Renal cortical epithelial cell (primary cell): ENCODE measurements around the gene COA8. TPM values are rescaled to one million over a fixed set of nuclear protein-coding genes. Genes with fewer than 3 reads are reported as not detected.

ENCODE experiments used
- DNase-seq: peaks from one replicate; pipeline ENCODE4 v3.0.0-alpha.2; 2011; ENCODE audit warnings: low read depth
- total RNA-seq: library from RNA; depleted of rRNA; stranded (reverse); fragments of >200 nt; gene quantifications from 2 replicates; pipeline ENCODE4 v1.2.3, GENCODE V29; 2014

COA8 gene
- total RNA-seq, 1 donor from 2014 or later: 31.1 TPM

DNA sequence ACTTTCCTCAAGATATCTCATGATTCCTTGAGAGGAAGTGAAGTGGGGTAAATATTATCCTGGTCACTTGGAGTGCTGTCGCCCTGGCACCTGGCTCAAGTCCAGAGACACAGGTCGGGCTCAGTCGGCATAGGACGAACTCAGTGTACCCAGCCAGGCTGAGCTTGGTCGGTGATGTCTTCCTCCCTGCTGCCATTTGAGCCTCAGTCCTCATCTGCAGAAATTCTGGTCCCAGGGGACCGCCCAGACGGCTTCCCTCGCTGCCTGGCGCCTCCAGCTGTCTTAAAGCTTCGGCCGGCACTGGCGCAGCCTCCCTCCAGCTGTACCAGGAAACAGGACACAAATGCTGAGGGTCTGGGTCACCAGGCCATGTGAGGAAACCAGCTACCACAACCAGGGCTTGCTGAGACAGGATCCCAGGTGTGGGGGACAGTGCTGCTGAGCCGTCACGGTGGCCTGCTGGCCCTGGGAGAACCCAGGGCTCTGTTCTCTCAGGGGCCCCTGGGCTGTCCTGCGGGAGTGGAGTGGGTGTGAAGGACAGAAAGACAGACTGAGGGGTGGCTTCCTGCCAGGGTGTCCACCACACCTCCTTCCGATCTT is 61.2 kb downstream of the COA8 start:
- DNase-seq: no peak

DNA sequence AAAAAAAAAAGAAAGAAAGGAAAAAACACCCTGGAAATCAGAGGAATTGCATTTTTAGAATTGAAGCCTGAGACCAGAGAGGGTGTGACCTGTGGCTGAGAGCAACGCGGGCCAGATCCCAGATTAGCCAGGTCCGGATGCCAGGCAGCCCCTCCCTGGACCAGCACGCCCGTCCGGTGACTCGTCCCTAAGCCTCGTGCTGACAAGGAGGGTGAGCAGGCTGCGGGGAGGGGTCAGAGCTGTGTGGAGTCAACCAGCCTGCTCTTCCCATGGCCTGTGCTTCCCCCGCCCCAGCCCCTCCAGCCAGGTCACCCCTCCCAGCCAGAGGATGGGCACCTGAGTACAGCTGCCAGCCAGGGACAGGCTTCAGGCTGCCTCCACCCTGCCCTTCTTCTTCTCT is 62.1 kb downstream of the COA8 start:
- DNase-seq: peak; percentile 43

DNA sequence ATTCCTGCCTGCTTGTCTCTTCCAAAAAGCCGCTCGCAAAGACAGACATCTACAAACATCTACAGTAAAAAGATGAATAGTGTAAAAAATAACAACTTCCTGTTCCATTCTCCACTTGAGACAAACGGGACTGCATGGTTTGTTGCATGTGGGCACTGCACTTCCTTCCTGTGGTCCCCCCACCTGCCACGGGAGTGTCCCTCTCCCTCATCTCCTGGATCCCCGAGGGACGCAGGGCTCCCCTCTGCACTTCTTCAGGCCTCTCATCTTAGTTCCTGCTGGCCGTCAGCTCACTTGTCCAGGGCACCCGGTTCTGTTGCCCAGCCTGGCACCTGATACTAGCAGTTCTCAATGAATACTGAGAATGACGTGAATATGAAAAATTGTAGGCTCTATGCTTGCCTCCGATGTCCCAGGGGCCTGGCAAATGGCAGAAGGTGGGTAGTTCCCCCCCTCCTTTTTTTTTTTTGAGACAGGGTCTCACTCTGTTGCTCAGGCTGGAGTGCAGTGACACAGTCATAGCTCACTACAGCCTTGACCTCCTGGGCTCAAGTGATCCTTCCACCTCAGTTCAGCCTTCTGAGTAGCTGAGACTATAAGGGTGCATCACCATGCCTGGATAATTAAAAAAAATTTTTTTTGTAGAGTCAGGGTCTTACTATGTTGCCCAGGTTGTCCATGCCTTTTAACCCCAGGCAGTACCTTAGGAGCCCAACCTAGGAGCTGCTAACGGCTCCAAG is 62.8 kb downstream of the COA8 start:
- no peak for DNase-seq

DNA sequence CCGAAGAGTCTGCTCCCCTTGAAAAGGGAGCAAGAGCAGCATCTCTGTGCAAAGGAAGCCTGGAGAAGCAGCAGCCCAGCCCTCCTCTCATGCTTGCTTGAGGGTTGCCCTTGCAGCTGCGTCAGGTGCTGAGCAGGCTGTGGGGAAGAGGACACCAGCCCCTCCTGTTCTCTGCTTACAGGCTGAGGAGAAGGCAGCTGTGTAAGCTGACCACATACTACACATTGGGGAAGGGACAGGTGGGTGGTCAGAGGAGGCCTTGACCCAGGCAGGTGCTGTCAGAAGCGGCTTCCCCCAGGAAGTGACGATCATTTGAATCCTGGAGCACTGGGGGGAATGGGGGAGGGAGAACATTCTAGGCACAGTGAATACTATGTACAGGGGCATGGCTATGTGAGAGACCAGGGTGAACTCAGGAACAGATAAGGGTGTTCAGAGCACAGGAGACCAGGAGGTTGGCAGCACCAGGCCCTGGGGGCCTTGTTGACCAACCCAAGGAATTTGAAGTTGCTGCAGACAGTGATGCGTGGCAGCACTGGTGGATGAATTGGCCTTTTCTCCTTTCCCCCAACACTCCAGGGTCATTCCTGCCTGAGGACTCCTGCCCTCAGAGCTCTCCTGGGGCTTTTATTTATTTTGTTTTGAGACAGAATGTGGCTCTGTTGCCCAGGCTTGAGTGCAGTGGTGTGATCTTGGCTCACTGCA is 63.5 kb downstream of the COA8 start:
- no peak for DNase-seq

DNA sequence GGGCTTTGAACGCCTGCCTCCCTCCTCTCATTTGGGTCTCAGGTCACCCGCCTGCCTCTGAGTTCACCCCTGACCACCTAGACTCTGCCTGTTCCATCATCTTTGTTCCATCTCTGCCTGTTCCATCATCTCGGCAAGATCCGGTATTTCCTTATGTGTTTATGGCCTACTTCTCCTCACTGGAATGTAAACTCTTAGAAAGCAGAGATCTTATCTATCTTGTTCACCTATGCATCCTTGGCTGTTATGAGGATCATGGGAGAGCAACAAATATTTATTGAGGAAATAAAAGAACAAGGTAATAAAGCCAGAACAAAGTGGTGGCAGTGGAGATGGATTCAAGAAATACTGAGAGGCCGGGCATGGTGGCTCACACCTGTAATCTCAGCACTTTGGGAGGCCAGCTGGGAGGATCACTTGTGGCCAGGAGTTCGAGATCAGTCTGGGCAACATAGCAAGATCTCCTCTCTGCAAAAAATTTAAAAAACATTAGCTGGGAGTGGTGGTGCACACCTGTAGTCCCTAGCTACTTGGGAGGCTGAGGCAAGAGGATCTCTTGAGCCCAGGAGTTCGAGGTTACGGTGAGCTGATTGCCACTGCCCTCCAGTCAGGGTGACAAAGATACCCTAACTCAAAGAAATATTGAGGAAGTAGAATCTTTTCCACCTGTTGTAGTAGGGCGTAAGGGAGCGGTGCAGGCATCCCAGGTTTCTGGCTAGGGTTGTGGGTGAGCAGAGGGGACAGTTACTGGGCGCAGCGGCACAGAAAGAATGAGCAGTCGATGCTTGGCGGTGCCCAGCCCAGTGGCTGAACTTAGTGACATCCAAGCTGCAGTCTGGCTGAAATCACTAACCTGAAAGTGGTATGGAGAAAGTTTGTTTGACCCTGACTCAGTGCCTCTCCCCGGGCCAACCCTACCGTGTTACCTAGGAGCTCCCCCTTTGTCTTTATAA is 64.6 kb downstream of the COA8 start:
- no peak for DNase-seq

- DNase-seq: peak; percentile 78
Observed at GRCh38 chr14:103628221-103628683, 65.5 kb downstream of the COA8 start.

DNA sequence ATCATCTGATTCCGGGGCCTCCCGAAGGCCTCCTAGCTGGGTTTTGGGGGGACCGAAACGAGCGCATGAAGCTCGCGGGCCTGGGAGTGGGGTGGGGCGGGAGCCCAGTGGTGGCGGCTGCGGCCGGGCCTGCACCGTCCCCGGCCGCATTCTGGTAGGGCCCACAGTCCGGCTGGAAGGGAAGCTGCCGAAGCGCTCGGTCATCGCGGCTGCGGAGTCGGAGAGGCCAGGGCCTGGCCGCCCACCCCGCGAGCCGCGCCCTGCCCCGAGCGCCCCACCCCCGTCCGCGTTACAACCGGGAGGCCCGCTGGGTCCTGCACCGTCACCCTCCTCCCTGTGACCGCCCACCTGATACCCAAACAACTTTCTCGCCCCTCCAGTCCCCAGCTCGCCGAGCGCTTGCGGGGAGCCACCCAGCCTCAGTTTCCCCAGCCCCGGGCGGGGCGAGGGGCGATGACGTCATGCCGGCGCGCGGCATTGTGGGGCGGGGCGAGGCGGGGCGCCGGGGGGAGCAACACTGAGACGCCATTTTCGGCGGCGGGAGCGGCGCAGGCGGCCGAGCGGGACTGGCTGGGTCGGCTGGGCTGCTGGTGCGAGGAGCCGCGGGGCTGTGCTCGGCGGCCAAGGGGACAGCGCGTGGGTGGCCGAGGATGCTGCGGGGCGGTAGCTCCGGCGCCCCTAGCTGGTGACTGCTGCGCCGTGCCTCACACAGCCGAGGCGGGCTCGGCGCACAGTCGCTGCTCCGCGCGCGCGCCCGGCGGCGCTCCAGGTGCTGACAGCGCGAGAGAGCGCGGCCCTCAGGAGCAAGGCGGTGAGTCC is 66.1 kb downstream of the COA8 start, which contains the start of gene KLC1:
Gene KLC1 (plus strand): TSS at position 528 of the 819 bp plus-strand sequence. CDS start 25,354 bp downstream, outside the sequence.
- DNase-seq: no peak

DNA sequence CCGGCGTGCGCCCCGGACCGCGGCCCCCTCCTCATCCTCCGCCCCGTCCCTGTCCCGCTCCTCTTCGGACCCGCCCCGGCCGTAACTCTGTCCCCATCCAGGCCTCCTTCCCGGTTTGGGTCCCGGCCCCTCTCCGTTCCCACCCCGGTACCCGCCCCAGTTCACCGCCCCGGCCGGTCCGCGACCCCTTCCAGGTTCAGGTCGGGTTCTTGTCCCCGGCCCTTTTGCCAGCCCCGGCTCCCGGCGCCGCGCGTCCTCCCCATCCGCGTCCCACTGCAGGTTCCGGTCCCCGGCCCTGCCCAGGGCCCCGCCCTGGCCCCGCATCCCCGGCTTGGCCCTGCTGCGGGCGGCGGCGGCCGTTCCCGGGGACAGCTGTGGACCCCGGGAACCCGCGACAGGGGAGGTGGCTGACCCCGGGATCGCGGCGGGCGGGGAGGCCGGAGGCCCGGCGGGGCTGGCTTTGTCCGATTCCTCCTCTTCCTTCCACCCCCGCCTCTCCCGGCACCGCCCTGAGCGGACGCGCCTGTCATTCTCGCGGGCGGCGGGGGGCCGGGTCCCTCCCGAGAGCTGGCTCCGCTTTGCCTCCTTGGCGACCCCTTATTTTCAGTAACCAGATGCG is 66.9 kb downstream of the COA8 start:
- no peak for DNase-seq

DNA sequence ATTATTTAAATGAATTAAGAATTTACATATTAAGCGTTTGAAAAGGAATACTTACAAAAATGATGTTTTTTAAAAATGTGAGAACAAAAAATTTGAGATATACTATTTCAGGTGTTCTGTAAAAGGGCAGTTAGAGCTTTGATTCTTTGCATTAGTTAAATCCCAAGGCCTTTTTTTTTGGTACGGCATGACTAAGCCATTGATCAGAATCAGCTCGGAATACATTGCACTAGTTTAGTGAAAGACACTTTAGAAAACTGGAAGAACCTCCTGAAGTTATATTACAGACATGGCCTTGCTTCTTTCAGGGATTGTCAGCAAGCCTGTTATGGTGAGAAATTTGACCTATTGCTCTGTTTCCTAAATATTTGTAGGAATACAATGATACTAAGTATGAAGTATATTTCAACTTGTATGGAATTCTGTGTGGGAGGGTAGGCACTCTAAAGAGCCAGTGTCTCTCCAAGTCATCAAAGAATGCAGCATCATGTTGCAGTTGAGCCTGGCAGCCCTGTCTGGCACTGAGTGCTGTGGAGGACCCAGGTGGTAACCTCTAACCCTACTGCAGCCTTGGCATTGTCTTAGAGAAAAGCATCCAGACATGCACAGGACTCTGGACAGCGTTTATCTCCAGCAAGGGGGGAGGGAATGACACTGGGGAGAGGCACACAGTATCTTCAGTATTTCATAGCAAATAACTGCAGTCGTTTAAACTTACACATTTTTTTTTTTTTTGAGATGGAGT is 67.8 kb downstream of the COA8 start:
- DNase-seq: no peak

GRCh38 chr14:103633391-103633790 is 70.6 kb downstream of the COA8 start:
- DNase-seq: no peak

GRCh38 chr14:103634156-103634555 is 71.4 kb downstream of the COA8 start:
- no peak for DNase-seq

DNA sequence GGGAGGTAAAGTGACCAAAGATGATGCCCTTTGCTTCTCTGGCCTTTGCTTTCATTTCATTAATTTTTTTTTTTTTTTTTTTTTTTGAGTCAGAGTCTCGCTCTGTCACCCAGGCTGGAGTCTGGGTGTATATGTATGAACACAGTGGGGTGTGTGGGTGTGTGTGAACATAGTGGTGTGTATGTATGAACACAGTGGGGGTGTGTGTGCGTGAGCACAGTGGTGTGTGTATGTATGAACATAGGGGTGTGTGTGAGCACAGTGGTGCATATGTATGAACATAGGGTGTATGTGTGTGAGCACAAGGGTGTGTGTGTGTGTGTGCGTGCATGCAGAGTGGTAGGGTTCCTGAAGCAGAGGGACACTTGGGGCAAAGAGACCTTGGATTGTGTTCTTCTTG is 75.8 kb downstream of the COA8 start:
- no peak for DNase-seq

Other genes with a start within 250 kb of the COA8 start
- 117 and 173 TPM in 2 replicates for gene EIF5, start 228.7 kb upstream of the COA8 start, total RNA-seq
- gene MARK3, start 177.5 kb upstream of the COA8 start, total RNA-seq: 68.8 and 100 TPM in 2 replicates
- gene CKB, start 40.1 kb upstream of the COA8 start, total RNA-seq: 125 and 340 TPM in 2 replicates
- 6.9 and 13.8 TPM in 2 replicates for gene TRMT61A, start 33.8 kb upstream of the COA8 start, total RNA-seq
- 78.4 and 79.2 TPM in 2 replicates for gene BAG5, start 303 bp upstream of the COA8 start, total RNA-seq
- 137 and 244 TPM in 2 replicates for gene KLC1, start 66.3 kb downstream of the COA8 start, total RNA-seq
- 5.7 and 9.0 TPM in 2 replicates for gene XRCC3, start 152.5 kb downstream of the COA8 start, total RNA-seq
- 88.0 and 97.9 TPM in 2 replicates for gene ZFYVE21, start 152.8 kb downstream of the COA8 start, total RNA-seq